Epidermal melanocyte (primary cell): ENCODE results near the gene VSX2.

ENCODE experiments used
- DNase-seq: peaks from one replicate; pipeline ENCODE4 v3.0.0; 2011; ENCODE audit warnings: low spot score; ENCODE audit not compliant: insufficient read length

VSX2 gene

GRCh38 chr14:74238974-74239847 is at the start of gene VSX2:
Gene VSX2 (plus strand): TSS chr14:74239449. CDS start chr14:74239562, 113 bp downstream.
- DNase-seq, result no peak

- DNase-seq, result no peak
Observed at GRCh38 chr14:74190927-74191575, 48.2 kb upstream of the VSX2 start.

- no peak for DNase-seq
Observed at GRCh38 chr14:74194506-74195274, 44.6 kb upstream of the VSX2 start.

DNA sequence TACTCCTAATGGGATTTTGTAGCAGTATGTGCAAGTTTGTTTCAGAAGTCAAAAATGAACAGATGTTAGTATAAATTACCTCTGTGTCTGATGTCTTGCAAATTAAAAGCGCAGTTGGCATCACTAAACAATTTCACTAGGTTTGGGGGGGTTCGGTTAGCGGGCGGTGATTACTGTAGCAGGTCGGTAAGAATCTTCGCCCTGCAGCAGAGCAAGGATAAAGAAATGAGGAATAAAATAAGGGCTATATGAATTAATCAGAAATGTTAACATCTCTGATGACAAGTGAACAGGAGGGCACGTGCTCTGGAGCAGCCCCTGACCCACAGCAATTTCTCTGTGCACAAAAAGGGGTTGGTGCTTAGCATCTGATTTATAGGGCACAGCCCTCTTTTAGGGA is 43.6 kb upstream of the VSX2 start:
- no peak for DNase-seq

- DNase-seq, result no peak
Observed at GRCh38 chr14:74198441-74199234, 40.6 kb upstream of the VSX2 start.

DNA sequence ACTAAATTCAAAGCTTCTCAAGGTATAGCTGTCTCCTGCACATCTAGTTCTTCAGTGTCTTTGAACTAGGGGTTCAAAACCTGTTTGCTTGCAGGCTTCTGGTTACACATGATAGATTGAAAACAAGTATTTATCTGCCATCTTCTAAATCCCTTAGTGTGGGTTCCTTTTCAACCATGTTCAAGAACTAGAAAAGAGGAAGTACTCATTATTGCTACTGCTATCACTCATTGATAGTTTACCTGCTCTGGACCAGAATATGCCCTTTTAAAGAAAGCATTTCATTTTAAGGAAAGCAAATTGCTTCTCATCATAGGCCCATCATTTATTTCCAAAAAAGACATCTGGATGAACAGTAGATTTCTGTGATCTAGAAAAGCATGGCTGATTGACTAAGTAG is 37.1 kb upstream of the VSX2 start:
- no peak for DNase-seq

- DNase-seq, result no peak
Observed at GRCh38 chr14:74203639-74204038, 35.6 kb upstream of the VSX2 start.

- DNase-seq, result no peak
Observed at GRCh38 chr14:74204491-74204890, 34.8 kb upstream of the VSX2 start.

DNA sequence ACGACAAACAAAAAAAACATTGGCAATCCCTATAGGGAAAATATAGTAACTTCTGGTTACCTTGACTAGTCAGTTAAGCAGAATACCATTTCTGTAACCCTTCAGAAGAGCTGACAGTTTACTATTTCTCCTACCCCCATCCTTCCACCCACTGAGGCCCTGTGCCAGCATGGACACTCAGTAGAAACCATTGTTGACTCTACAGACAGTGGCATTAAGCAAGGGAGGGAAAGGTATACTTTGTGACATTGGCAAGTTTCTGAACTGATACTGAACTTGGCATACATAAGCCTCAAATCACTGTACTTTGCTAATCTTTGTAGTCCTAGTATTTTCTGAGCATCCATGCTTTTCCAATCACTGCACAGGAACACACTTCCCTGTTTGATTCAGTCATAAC is 33.4 kb upstream of the VSX2 start:
- DNase-seq, result no peak

DNA sequence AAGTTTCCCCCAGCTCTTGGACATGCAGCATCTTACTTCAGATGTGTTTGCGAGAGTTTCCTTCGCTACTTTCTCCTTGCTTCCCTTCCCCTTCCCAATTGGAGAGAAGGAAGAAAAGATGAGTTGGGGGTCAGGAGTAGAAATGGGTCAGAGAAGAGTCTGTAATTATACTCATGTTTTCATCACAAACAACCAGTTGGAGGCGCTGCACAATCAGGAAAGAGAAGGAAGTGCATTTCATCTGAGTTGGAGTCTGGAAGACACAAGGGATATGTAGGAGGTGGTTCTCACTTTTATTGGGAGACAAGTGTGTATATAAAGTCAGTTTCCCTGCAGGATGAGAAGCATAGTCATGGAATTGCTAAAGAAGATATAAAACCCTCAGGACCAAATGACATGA is 31.3 kb upstream of the VSX2 start:
- no peak for DNase-seq

- DNase-seq, result no peak
Observed at GRCh38 chr14:74208642-74209041, 30.6 kb upstream of the VSX2 start.

DNA sequence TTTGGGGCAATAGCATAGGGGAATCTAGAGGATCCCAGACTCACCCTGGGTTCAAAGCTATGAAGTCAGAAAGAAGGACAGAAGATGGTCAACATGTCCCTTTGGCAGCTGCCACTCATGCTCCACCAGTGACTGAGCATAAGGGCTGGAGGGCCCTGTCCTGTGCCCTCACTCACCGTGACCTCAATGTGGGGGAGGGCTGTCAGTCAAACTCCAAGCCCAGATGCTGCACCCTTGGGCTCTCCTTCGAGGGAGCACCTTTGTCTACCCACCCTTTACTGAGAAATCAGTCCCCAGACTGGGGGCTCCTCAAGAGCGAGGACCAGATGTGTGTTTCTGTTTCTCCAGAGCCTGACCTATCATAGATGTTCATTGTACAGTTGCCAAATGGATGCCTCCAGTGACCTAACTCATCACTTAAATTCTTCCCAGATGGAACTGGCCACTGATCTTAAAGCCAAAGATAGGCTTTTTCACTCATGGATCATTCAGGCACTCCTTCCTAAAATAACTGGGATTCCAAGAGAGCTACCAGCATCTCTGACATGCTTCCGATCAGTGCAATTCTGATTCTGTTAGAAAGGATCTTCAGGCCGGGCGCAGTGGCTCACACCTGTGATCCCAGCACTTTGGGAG is 27.2 kb upstream of the VSX2 start:
- no peak for DNase-seq

DNA sequence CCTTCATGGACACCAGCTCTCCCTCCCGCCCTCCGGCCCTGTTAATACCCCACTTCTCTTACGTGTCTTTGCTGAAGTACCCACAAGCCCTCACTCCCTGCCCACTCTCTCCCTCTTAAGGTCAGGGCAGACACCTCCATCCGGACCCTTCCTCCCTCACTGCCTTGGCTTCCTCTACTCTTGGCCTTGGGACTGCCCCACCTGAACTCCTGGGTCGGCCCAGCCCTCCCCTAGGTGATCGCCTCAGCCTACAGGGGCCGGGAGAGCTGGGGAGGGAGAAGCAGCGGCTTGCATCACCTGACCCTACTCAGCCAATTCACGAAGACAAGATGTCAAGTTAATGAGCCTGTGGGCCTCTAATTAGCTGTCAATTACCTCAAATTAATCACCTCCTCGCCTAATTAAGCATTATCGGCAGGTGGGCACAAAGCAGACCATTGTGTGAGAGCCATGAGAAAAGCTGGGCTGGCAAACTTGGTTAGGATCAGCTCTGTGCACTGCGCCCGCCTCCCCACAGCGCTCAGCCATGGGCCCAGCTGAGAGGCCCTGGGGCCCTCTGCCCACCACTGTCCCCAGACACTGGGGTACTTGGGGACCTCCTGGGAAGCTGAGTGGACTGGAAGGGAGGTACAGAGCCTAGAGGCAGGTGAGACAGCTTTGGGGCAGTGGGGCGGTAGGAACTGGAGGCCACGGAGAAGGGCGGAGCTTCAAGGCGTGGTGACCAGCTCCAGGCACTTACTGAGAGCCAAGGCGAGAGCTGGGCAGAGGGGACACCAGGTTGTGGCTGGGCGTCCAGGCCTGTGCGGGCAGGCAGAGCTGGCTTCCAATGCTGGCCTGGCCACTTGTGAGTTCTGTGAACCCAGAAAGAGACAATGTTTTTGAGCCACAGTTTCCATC is 25.1 kb upstream of the VSX2 start:
- no peak for DNase-seq

GRCh38 chr14:74216671-74217070 is 22.6 kb upstream of the VSX2 start:
- no peak for DNase-seq

GRCh38 chr14:74217672-74218448 is 21.4 kb upstream of the VSX2 start:
- peak; percentile 83 for DNase-seq

- no peak for DNase-seq
Observed at GRCh38 chr14:74218462-74218861, 20.8 kb upstream of the VSX2 start.

- DNase-seq, result no peak
Observed at GRCh38 chr14:74219277-74220205, 19.7 kb upstream of the VSX2 start.

DNA sequence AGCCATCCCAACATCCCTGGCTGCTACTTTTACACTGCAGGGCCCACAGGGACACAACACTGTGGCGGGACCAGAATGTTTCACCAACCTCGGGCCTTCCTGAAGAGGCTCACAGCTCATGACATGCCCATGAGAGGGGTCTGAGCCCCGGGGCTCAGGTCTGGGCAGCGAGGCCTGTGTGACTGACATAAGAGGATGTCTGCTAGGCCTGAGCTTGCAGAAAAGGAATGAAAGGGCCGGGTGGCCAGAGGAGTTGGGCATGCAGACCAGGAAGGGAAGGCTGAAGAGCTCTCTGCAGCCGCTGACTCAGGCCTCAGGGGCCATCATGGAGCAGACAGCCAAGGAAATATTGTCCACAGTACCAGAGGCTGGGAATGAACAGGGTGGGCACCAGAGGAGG is 18.3 kb upstream of the VSX2 start:
- DNase-seq, result no peak
